H1 (cell line): ENCODE measurements around the gene CYP46A1. TPM values are rescaled to one million over a fixed set of nuclear protein-coding genes. Genes with fewer than 3 reads are reported as not detected.

Source experiments
- CTCF ChIA-PET: fragments of 300-600 bp; sonication (Branson Sonifier 250); formaldehyde crosslinking; loops from one replicate; lab custom pipeline; 2021; ENCODE audit not compliant: partially characterized antibody; lab: Charles Lee
- POLR2A ChIA-PET: fragments of 300-600 bp; sonication (Branson Sonifier 250); formaldehyde crosslinking; loops from one replicate; lab custom pipeline; 2021; ENCODE audit warnings: inconsistent platforms; ENCODE audit not compliant: partially characterized antibody; lab: Charles Lee
- DNase-seq, 2 experiments: peaks; one replicate each; pipeline versions ENCODE4 v3.0.0 to v3.0.0-alpha.2; 2010 to 2022; ENCODE audit warnings: low spot score in 2 of 2, low read depth in 1 of 2, mixed read lengths in 1 of 2
- FAIRE-seq: peaks from 2 replicates; lab custom pipeline; 2011; peaks lifted over from hg19 to GRCh38; lab: Jason Lieb, UNC
- H2AFZ ChIP-seq: 2 replicates; pipeline ENCODE4 v1.8.1; 2012; ENCODE audit warnings: low read length, inconsistent platforms
- H2AK5ac ChIP-seq: 2 replicates; pipeline ENCODE4 v1.6.1; 2013; ENCODE audit warnings: low read depth, low read length
- H2BK120ac ChIP-seq: replicated peaks from 2 replicates; pipeline ENCODE3; 2013; ENCODE audit warnings: low read depth, low read length, inconsistent platforms
- H2BK12ac ChIP-seq: 2 replicates; pipeline ENCODE4 v1.6.1; 2013; ENCODE audit warnings: low read depth, low read length
- H2BK15ac ChIP-seq: 2 replicates; pipeline ENCODE4 v1.6.1; 2013; ENCODE audit warnings: low read length
- H2BK20ac ChIP-seq: 2 replicates; pipeline ENCODE4 v1.6.1; 2013; ENCODE audit warnings: low read length
- H2BK5ac ChIP-seq: 2 replicates; pipeline ENCODE4 v1.6.1; 2013; ENCODE audit warnings: low read depth, low read length
- H3K14ac ChIP-seq: 2 replicates; pipeline ENCODE4 v1.6.1; 2013; ENCODE audit warnings: inconsistent platforms; ENCODE audit not compliant: insufficient read length
- H3K18ac ChIP-seq: 2 replicates; pipeline ENCODE4 v1.6.1; 2013; ENCODE audit warnings: low read length; ENCODE audit errors: extremely low read depth
- H3K23ac ChIP-seq: 2 replicates; pipeline ENCODE4 v1.6.1; 2013; ENCODE audit warnings: inconsistent platforms; ENCODE audit not compliant: insufficient read length
- H3K23me2 ChIP-seq: 2 replicates; pipeline ENCODE4 v1.6.1; 2013; ENCODE audit warnings: low read depth, low read length
- H3K27ac ChIP-seq: 2 replicates; pipeline ENCODE4 v1.6.1; 2011; ENCODE audit warnings: low read depth, low read length, inconsistent platforms
- H3K27me3 ChIP-seq, 4 experiments: replicated peaks in 1 of 4; 1 replicate in 1 of 4; 2 replicates in 3 of 4; pipeline versions ENCODE4 v1.6.1 to v1.8.1; 2011 to 2013; ENCODE audit warnings: low read length in 3 of 4, mild to moderate bottlenecking in 3 of 4, inconsistent platforms in 2 of 4, mixed read lengths in 2 of 4, moderate library complexity in 1 of 4; ENCODE audit not compliant: control insufficient read depth in 3 of 4, insufficient read depth in 3 of 4; ENCODE audit errors: extremely low read depth in 1 of 4
- H3K36me3 ChIP-seq, 4 experiments: 2 replicates each; pipeline versions ENCODE4 v1.6.1 to v1.8.1; 2011 to 2013; ENCODE audit warnings: mild to moderate bottlenecking in 4 of 4, low read length in 3 of 4, moderate library complexity in 2 of 4, control low read depth in 1 of 4, inconsistent platforms in 1 of 4; ENCODE audit not compliant: insufficient read depth in 4 of 4, control insufficient read depth in 2 of 4
- H3K4ac ChIP-seq: replicated peaks from 2 replicates; pipeline ENCODE3; 2013; ENCODE audit warnings: low read length, low read depth, mixed read lengths, inconsistent platforms; ENCODE audit not compliant: insufficient read length
- H3K4me1 ChIP-seq, 4 experiments: replicated peaks in 1 of 4; 1 replicate in 1 of 4; 2 replicates in 3 of 4; pipeline versions ENCODE4 v1.6.1 to v1.8.1; 2011 to 2013; ENCODE audit warnings: low read length in 3 of 4, inconsistent platforms in 2 of 4, mixed read lengths in 1 of 4; ENCODE audit not compliant: insufficient read depth in 4 of 4, control insufficient read depth in 3 of 4
- H3K4me2 ChIP-seq, 2 experiments: 2 replicates each; pipeline versions ENCODE4 v1.6.1 to v1.8.1; 2011 to 2013; ENCODE audit warnings: low read depth in 2 of 2, low read length in 2 of 2, control low read depth in 1 of 2, inconsistent platforms in 1 of 2, mild to moderate bottlenecking in 1 of 2; ENCODE audit not compliant: insufficient read depth in 1 of 2
- H3K4me3 ChIP-seq, 4 experiments: fragments of 200-600, 300-600 bp in 1 of 4; sonication (generic), shearing (Covaris generic), sonication (Bioruptor Twin) in 1 of 4; 2 replicates each; pipeline versions ENCODE4 v1.5.1 to v1.8.1; 2011 to 2016; ENCODE audit warnings: low read length in 4 of 4, low read depth in 3 of 4, control low read depth in 2 of 4, inconsistent platforms in 2 of 4, mild to moderate bottlenecking in 2 of 4, mixed read lengths in 1 of 4, moderate library complexity in 1 of 4; ENCODE audit not compliant: insufficient read depth in 2 of 4; ENCODE audit errors: extremely low read depth in 1 of 4
- H3K56ac ChIP-seq: replicated peaks from 2 replicates; pipeline ENCODE3; 2013; ENCODE audit warnings: low read depth, mild to moderate bottlenecking, mixed read lengths, low read length, inconsistent platforms; ENCODE audit not compliant: insufficient read length
- H3K79me1 ChIP-seq: 2 replicates; pipeline ENCODE4 v1.6.1; 2013; ENCODE audit warnings: low read depth, low read length, control low read depth
- H3K79me2 ChIP-seq, 2 experiments: 2 replicates each; pipeline versions ENCODE4 v1.6.1 to v1.8.1; 2012 to 2013; ENCODE audit warnings: low read length in 2 of 2, mild to moderate bottlenecking in 2 of 2, inconsistent platforms in 1 of 2; ENCODE audit not compliant: insufficient read depth in 2 of 2, control insufficient read depth in 1 of 2
- H3K9ac ChIP-seq, 4 experiments: replicated peaks in 1 of 4; 1 replicate in 1 of 4; 2 replicates in 3 of 4; pipeline versions ENCODE4 v1.6.1 to v1.8.1; 2011 to 2013; ENCODE audit warnings: low read depth in 3 of 4, low read length in 3 of 4, control low read depth in 2 of 4, mild to moderate bottlenecking in 2 of 4, moderate library complexity in 2 of 4, inconsistent platforms in 1 of 4; ENCODE audit errors: extremely low read depth in 1 of 4
- H3K9me3 ChIP-seq, 2 experiments: 2 replicates each; pipeline versions ENCODE4 v1.6.1 to v1.8.1; 2012 to 2013; ENCODE audit warnings: mild to moderate bottlenecking in 2 of 2, moderate library complexity in 2 of 2, control low read depth in 1 of 2, inconsistent platforms in 1 of 2, low read depth in 1 of 2, low read length in 1 of 2, mixed read lengths in 1 of 2; ENCODE audit not compliant: insufficient read depth in 2 of 2
- H4K20me1 ChIP-seq, 2 experiments: replicated peaks in 1 of 2; 2 replicates each; pipeline versions ENCODE3 to v1.8.1; 2011 to 2013; ENCODE audit warnings: inconsistent platforms in 2 of 2, low read length in 2 of 2, mild to moderate bottlenecking in 1 of 2; ENCODE audit not compliant: insufficient read depth in 2 of 2, control insufficient read depth in 1 of 2
- H4K5ac ChIP-seq: 2 replicates; pipeline ENCODE4 v1.6.1; 2013; ENCODE audit warnings: low read length, low read depth, mixed read lengths, inconsistent platforms; ENCODE audit not compliant: insufficient read length
- H4K8ac ChIP-seq: 2 replicates; pipeline ENCODE4 v1.8.0; 2013; ENCODE audit warnings: mild to moderate bottlenecking, moderate library complexity, low read length, inconsistent platforms; ENCODE audit not compliant: insufficient read depth; ENCODE audit errors: extremely low read depth
- H4K91ac ChIP-seq: replicated peaks from 2 replicates; pipeline ENCODE3; 2013; ENCODE audit warnings: low read length, mixed read lengths, inconsistent platforms; ENCODE audit not compliant: insufficient read length
- BRCA1 ChIP-seq: IDR thresholded peaks from 2 replicates; pipeline ENCODE4 v1.6.1; 2012; ENCODE audit warnings: low read depth, low read length, improper control_type of control experiment
- CHD2 ChIP-seq: IDR thresholded peaks from 2 replicates; pipeline ENCODE4 v1.6.1; 2012; ENCODE audit warnings: low read length, improper control_type of control experiment
- KDM4A ChIP-seq: IDR thresholded peaks from one replicate; pipeline ENCODE4 v1.7.1; 2012; ENCODE audit warnings: low read depth, mild to moderate bottlenecking, moderate library complexity, low read length, inconsistent platforms; ENCODE audit not compliant: severe bottlenecking
- WGBS, 2 experiments: shearing (Covaris generic) in 1 of 2; methylation state at CpG; one replicate each; pipeline versions ENCODE4 v1.1.6 to v1.1.7; 2013 to 2015; ENCODE audit warnings: low lambda C conversion rate in 2 of 2, mixed read lengths in 2 of 2, inconsistent platforms in 1 of 2, low coverage in 1 of 2, missing lambda C conversion rate in 1 of 2; ENCODE audit not compliant: insufficient replicate concordance in 2 of 2, insufficient coverage in 1 of 2, insufficient read length in 1 of 2; ENCODE audit errors: extremely low coverage in 1 of 2, missing lambda C conversion rate in 1 of 2; 5-methylcytosine and 5-hydroxymethylcytosine counted together
- polyA plus RNA-seq, 7 experiments: library from polyadenylated mRNA; depleted of rRNA in 3 of 7; stranded (reverse) in 5 of 7; unstranded in 2 of 7; fragments of >200 nt in 5 of 7; fragments of 200-250 nt in 2 of 7; gene quantifications; 1 replicate in 5 of 7; 2 replicates in 1 of 7; 4 replicates in 1 of 7; pipeline versions ENCODE4 v1.2.1 to v1.2.3, GENCODE V29; 2011 to 2013; ENCODE audit warnings: missing spikeins in 2 of 7, mixed read lengths in 2 of 7
- total RNA-seq: library from RNA; stranded (reverse); fragmentation: NEBNext Ultra II Directional; extraction: Animal tissue kit (Norgen Biotek cat#: 25700); gene quantifications from 2 replicates; pipeline ENCODE4 v1.2.1, GENCODE V29; 2021

CYP46A1 gene
- total and polyA plus RNA-seq, 2 of the 8 experiments (the other 6 are each of a cell fraction or from before 2014, with no cell fraction given), result 0.41 to 1.3 TPM

DNA sequence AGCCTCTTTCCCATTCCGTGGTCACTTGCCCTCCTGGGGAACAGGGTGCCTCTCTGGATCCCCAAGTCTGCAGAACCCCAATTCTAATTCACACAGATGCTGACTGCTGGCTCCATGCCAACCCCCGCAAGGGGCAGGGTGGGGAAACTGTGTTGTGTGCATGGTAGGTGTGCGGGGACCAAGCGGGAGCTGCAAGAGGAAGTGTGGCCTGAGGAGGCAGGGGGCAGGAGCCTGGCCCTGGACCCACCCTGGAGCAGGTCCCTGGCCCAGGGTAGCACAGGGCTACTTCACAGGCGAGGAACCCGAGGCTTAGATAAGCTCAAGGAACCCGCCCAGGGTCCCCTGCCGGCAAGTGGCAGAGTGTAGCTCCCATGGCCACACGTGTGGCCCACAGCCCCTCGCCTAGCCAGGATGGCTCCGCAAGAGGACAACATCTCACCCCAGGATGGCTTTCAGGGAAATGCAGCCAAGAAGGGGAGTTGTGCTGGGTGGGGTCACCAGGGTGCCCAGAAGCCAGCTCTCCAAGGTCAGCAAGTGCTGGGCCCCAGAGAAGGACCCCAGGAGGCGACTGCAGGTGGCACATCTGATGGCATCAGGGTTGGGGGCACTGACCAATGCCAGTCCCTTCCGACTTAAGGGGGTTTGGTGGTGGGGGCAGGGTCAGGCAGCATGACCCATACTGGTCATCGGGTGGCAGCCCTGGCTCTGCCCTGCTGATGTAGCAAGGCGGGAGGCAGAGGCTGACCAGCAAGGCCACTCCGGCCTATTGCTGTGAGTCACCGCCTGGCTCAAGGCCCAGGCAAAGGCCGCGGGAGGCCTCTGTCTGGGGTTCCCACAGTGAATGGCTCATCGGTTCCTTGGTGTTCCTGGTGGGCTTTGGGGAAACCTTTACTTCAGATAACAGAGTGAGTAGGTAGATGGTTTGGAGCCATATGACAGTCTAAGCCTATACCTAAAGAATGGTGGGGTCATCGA lies 71.8 kb downstream of the CYP46A1 start:
- Histone ChIP-seq H3K36me3 (no peaks in the 10 kb centered on the region), H3K27me3 (no peaks in the 10 kb centered on the region), H4K8ac (peak overlapping the region; percentile 63; the same call in 1 of the 2 replicates), H3K9me3 (no peaks in the 10 kb centered on the region), H2AFZ (no peak overlapping the region), H3K4me1 (peaks cover 0 to 17% (median 9%) of the 10 kb centered on the region in 4 experiments; a peak in 6 of 7 replicates), H4K91ac (no peak overlapping the region), H3K14ac (no peak overlapping the region), H2BK12ac (no peak overlapping the region), H3K4me3 (no peak overlapping the region), H3K4me2 (no peak overlapping the region), H4K5ac (no peak overlapping the region), H2BK15ac (no peak overlapping the region), H3K79me2 (no peaks in the 10 kb centered on the region), H3K4ac (no peak overlapping the region), H3K9ac (no peak overlapping the region), H2BK120ac (no peak overlapping the region), H3K23ac (no peak overlapping the region), H2BK5ac (no peak overlapping the region), H3K27ac (no peak overlapping the region), H3K18ac (no peak overlapping the region), H4K20me1 (no peaks in the 10 kb centered on the region), H3K56ac (no peak overlapping the region), H3K23me2 (no peaks in the 10 kb centered on the region), H2BK20ac (no peak overlapping the region), H2AK5ac (no peak overlapping the region), H3K79me1 (no peaks in the 10 kb centered on the region)
- POLR2A ChIA-PET, result interaction anchor here (1.0 kb wide), 1 partner anchor 20 kb away, joined by 3 read pairs; no protein-coding TSS in a partner anchor
- TF ChIP-seq CHD2, result no peak
- no peak for TF ChIP-seq BRCA1
- no peak for TF ChIP-seq KDM4A
- FAIRE-seq (no peak), DNase-seq (no peak)
- CTCF ChIA-PET, result interaction anchor here (1.1 to 17.3 kb wide), 11 partner anchors 8 to 129 kb away, joined by 3 to 237 read pairs (median 3); no protein-coding TSS in a partner anchor
- WGBS, 2 experiments, result 86% methylated on average over 21 of the region's 21 CpGs; no CpG with 5 or more reads in 1 of the 2 experiments
